GM23338 (cell line): ENCODE data around the gene NRDE2.

Experiments used
- CREB1 ChIP-seq: fragments of 250-450 bp; sonication (Bioruptor Pico); IDR thresholded peaks from 2 replicates; pipeline ENCODE4 v1.5.0; 2020; ENCODE audit warnings: low read depth, mild to moderate bottlenecking, moderate library complexity
- EZH2 ChIP-seq: fragments of 200-600 bp; sonication (generic); IDR thresholded peaks from one replicate; pipeline ENCODE4 v1.8.0; 2017; ENCODE audit warnings: antibody characterized with exemption, mild to moderate bottlenecking, low read depth; ENCODE audit not compliant: unreplicated experiment
- EZH2phosphoT487 ChIP-seq: fragments of 200-600 bp; sonication (generic); IDR thresholded peaks from one replicate; pipeline ENCODE4 v1.8.1; 2018; ENCODE audit warnings: antibody characterized with exemption; ENCODE audit not compliant: unreplicated experiment
- JUNB ChIP-seq: IDR thresholded peaks from one replicate; pipeline ENCODE4 v1.6.1; 2016; ENCODE audit warnings: antibody characterized with exemption; ENCODE audit not compliant: unreplicated experiment
- NANOG ChIP-seq: IDR thresholded peaks from 2 replicates; pipeline ENCODE4 v1.6.1; 2016; ENCODE audit warnings: antibody characterized with exemption, borderline replicate concordance
- POLR2AphosphoS5 ChIP-seq: IDR thresholded peaks from 2 replicates; pipeline ENCODE4 v1.6.1; 2016; ENCODE audit warnings: antibody characterized with exemption, low read depth
- STAT1 ChIP-seq: IDR thresholded peaks from one replicate; pipeline ENCODE4 v1.6.1; 2016; ENCODE audit warnings: antibody characterized with exemption; ENCODE audit not compliant: unreplicated experiment
- ZNF114 ChIP-seq: fragments of 250-450 bp; sonication (Bioruptor Pico); IDR thresholded peaks from 2 replicates; pipeline ENCODE4 v1.5.0; 2020; ENCODE audit warnings: mild to moderate bottlenecking, moderate library complexity
- ZNF331 ChIP-seq: fragments of 250-450 bp; sonication (Bioruptor Pico); IDR thresholded peaks from 2 replicates; pipeline ENCODE4 v1.5.0; 2020; ENCODE audit warnings: low read depth, mild to moderate bottlenecking, moderate library complexity
- TF ChIP-seq, protein P1 (sequence below), 2 experiments: fragments of 200-600 bp in 1 of 2; sonication (generic) in 1 of 2; conservative IDR thresholded peaks; 2 replicates each; pipeline versions ENCODE4 v1.5.1 to v1.6.1; 2016 to 2017; ENCODE audit warnings: antibody characterized with exemption in 2 of 2, low read depth in 2 of 2, mild to moderate bottlenecking in 2 of 2, moderate library complexity in 1 of 2
- TF ChIP-seq, protein P2 (sequence below): IDR thresholded peaks from one replicate; pipeline ENCODE4 v1.6.1; 2018; ENCODE audit warnings: antibody characterized with exemption; ENCODE audit not compliant: unreplicated experiment
- TF ChIP-seq, protein P3 (sequence below): IDR thresholded peaks from 2 replicates; pipeline ENCODE4 v1.6.1; 2016; ENCODE audit warnings: antibody characterized with exemption

DNA sequence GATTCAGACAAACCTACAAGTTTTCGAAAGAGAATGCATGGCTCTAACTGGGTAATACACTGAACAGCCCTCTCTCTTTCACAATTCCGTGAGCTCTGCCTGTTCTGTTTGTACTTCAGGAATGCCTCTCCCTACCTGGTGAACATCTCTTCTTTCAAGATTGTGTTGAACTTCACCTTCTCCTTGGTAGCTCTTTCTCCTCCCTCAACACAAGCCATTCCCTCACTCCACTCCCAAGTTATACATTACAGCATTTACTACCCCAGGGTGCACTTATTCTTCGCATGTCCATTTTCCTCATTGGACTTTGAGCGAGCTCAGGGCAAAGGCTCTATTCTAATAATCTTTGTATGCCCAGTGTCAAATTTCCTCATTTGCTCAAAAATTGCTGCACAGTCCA is 28.3 kb downstream of the NRDE2 start:
- TF ChIP-seq, protein P1, sequence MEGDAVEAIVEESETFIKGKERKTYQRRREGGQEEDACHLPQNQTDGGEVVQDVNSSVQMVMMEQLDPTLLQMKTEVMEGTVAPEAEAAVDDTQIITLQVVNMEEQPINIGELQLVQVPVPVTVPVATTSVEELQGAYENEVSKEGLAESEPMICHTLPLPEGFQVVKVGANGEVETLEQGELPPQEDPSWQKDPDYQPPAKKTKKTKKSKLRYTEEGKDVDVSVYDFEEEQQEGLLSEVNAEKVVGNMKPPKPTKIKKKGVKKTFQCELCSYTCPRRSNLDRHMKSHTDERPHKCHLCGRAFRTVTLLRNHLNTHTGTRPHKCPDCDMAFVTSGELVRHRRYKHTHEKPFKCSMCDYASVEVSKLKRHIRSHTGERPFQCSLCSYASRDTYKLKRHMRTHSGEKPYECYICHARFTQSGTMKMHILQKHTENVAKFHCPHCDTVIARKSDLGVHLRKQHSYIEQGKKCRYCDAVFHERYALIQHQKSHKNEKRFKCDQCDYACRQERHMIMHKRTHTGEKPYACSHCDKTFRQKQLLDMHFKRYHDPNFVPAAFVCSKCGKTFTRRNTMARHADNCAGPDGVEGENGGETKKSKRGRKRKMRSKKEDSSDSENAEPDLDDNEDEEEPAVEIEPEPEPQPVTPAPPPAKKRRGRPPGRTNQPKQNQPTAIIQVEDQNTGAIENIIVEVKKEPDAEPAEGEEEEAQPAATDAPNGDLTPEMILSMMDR (conservative IDR thresholded peaks at IDR 0.05; ENCODE audit: low read depth in 2 of 2) = no peak
- TF ChIP-seq CREB1 (CRISPR knock-in tag) (no peak), POLR2AphosphoS5 (no peak), JUNB (no peak), STAT1 (no peak), EZH2phosphoT487 (no peak), NANOG (no peak), ZNF331 (no peak), EZH2 (no peak), ZNF114 (CRISPR knock-in tag) (no peak)
- TF ChIP-seq, protein P2, sequence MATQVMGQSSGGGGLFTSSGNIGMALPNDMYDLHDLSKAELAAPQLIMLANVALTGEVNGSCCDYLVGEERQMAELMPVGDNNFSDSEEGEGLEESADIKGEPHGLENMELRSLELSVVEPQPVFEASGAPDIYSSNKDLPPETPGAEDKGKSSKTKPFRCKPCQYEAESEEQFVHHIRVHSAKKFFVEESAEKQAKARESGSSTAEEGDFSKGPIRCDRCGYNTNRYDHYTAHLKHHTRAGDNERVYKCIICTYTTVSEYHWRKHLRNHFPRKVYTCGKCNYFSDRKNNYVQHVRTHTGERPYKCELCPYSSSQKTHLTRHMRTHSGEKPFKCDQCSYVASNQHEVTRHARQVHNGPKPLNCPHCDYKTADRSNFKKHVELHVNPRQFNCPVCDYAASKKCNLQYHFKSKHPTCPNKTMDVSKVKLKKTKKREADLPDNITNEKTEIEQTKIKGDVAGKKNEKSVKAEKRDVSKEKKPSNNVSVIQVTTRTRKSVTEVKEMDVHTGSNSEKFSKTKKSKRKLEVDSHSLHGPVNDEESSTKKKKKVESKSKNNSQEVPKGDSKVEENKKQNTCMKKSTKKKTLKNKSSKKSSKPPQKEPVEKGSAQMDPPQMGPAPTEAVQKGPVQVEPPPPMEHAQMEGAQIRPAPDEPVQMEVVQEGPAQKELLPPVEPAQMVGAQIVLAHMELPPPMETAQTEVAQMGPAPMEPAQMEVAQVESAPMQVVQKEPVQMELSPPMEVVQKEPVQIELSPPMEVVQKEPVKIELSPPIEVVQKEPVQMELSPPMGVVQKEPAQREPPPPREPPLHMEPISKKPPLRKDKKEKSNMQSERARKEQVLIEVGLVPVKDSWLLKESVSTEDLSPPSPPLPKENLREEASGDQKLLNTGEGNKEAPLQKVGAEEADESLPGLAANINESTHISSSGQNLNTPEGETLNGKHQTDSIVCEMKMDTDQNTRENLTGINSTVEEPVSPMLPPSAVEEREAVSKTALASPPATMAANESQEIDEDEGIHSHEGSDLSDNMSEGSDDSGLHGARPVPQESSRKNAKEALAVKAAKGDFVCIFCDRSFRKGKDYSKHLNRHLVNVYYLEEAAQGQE = no peak
- TF ChIP-seq, protein P3, sequence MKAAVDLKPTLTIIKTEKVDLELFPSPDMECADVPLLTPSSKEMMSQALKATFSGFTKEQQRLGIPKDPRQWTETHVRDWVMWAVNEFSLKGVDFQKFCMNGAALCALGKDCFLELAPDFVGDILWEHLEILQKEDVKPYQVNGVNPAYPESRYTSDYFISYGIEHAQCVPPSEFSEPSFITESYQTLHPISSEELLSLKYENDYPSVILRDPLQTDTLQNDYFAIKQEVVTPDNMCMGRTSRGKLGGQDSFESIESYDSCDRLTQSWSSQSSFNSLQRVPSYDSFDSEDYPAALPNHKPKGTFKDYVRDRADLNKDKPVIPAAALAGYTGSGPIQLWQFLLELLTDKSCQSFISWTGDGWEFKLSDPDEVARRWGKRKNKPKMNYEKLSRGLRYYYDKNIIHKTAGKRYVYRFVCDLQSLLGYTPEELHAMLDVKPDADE = no peak
